Choroid plexus epithelial cell (primary cell): ENCODE data around the gene SPOCD1.

Experiments
- DNase-seq: peaks from one replicate; pipeline ENCODE4 v3.0.0-alpha.2; 2010; ENCODE audit warnings: low read depth
- H3K4me3 ChIP-seq: 2 replicates; pipeline ENCODE4 v1.5.1; 2011; ENCODE audit warnings: low read depth, mild to moderate bottlenecking, control low read depth, low read length, moderate library complexity
- CTCF ChIP-seq: conservative IDR thresholded peaks from 2 replicates; pipeline ENCODE4 v1.5.1; 2011; ENCODE audit warnings: low read depth, mild to moderate bottlenecking, control low read depth, inconsistent platforms, low read length, moderate library complexity

SPOCD1 gene

GRCh38 chr1:31787786-31788137 lies 28.1 kb downstream of the SPOCD1 start:
- DNase-seq, result no peak
- H3K4me3 ChIP-seq, result peak overlapping the region; percentile 76
- TF ChIP-seq CTCF, result no peak

- no peak for DNase-seq
- TF ChIP-seq CTCF, result no peak
- H3K4me3 ChIP-seq, result no peak overlapping the region
These were observed 28.6 kb downstream of the SPOCD1 start for GRCh38 chr1:31787261-31787660.

GRCh38 chr1:31786366-31787060 lies 29.3 kb downstream of the SPOCD1 start:
- no peak overlapping the region for H3K4me3 ChIP-seq
- no peak for TF ChIP-seq CTCF
- no peak for DNase-seq

GRCh38 chr1:31785947-31786290 lies 29.9 kb downstream of the SPOCD1 start:
- no peak overlapping the region for H3K4me3 ChIP-seq
- DNase-seq, result no peak
- TF ChIP-seq CTCF, result no peak

GRCh38 chr1:31785020-31785946 lies 30.5 kb downstream of the SPOCD1 start:
- DNase-seq, result no peak
- TF ChIP-seq CTCF, result no peak
- H3K4me3 ChIP-seq, result no peak overlapping the region

GRCh38 chr1:31784356-31785019 lies 31.3 kb downstream of the SPOCD1 start:
- no peak for TF ChIP-seq CTCF
- no peak overlapping the region for H3K4me3 ChIP-seq
- no peak for DNase-seq
